Measurements from ENCODE around the gene SLC24A3. TPM values are rescaled to one million over a fixed set of nuclear protein-coding genes. Genes with fewer than 3 reads are reported as not detected.
"Not testable (repeated sequence)": the region's sequence is repeated elsewhere in the genome, so short reads cannot be mapped to it uniquely, and the experiment has no call there.

Gene SLC24A3
- total and polyA plus RNA-seq, 7 donors: 0.92 to 20.8 (median 13.5) TPM

- 79 to 87% methylated on average over 5 of the region's 5 CpGs for WGBS, 2 donors
- no peaks in the 10 kb centered on the region for H3K36me3 ChIP-seq
- DNase-seq: no peak
- H3K4me3 ChIP-seq: no peak overlapping the region
- no peaks in the 10 kb centered on the region for H3K27me3 ChIP-seq
- intact Hi-C loops (cut with DNase I): no loop called here
- no peaks in the 10 kb centered on the region for H3K4me1 ChIP-seq
- H3K9me3 ChIP-seq: no peaks in the 10 kb centered on the region
- no peak overlapping the region for H3K27ac ChIP-seq
- no peak for TF ChIP-seq POLR2AphosphoS5 (IDR thresholded peaks at IDR 0.05)
Observed at GRCh38 chr20:19677336-19677735, 464.9 kb downstream of the SLC24A3 start.

GRCh38 chr20:19678591-19678990 lies 466.1 kb downstream of the SLC24A3 start:
- intact Hi-C loops (cut with DNase I); H3K4me3 ChIP-seq; H3K9me3 ChIP-seq; DNase-seq; H3K27me3 ChIP-seq; H3K36me3 ChIP-seq; H3K27ac ChIP-seq; H3K4me1 ChIP-seq: not testable (repeated sequence)
- WGBS, 2 donors: 94 to 97% methylated on average over 38 of the region's 38 CpGs

- Histone ChIP-seq H3K27me3 (no peaks in the 10 kb centered on the region), H3K36me3 (peaks cover 0 to 11% (median 0%) of the 10 kb centered on the region in 4 donors), H3K4me1 (no peaks in the 10 kb centered on the region), H3K4me3 (no peak overlapping the region), H3K27ac (no peak overlapping the region), H3K9me3 (no peaks in the 10 kb centered on the region)
- 91 to 93% methylated on average over 5 of the region's 5 CpGs for WGBS, 2 donors
- no peak for DNase-seq
- TF ChIP-seq POLR2A (IDR thresholded peaks at IDR 0.05) (no peak), CTCF (IDR thresholded peaks at IDR 0.05) (no peak), EP300 (IDR thresholded peaks at IDR 0.05) (no peak), POLR2AphosphoS5 (IDR thresholded peaks at IDR 0.05) (no peak)
- intact Hi-C loops (cut with DNase I): no loop called here
Observed at GRCh38 chr20:19679900-19680495, 467.6 kb downstream of the SLC24A3 start.

GRCh38 chr20:19682249-19682648 lies 469.8 kb downstream of the SLC24A3 start:
- DNase-seq: no peak
- WGBS, 2 donors: 72 to 83% methylated on average over 2 of the region's 2 CpGs
- intact Hi-C loops (cut with DNase I): no loop called here
- Histone ChIP-seq H3K9me3 (no peaks in the 10 kb centered on the region), H3K36me3 (peaks cover 0 to 19% (median 0%) of the 10 kb centered on the region in 4 donors), H3K4me1 (no peaks in the 10 kb centered on the region), H3K27ac (no peak overlapping the region), H3K27me3 (no peaks in the 10 kb centered on the region), H3K4me3 (no peak overlapping the region)
- TF ChIP-seq CTCF (IDR thresholded peaks at IDR 0.05): no peak
- TF ChIP-seq POLR2A (IDR thresholded peaks at IDR 0.05): no peak
- no peak for TF ChIP-seq POLR2AphosphoS5 (IDR thresholded peaks at IDR 0.05)
- no peak for TF ChIP-seq EP300 (IDR thresholded peaks at IDR 0.05)

- Histone ChIP-seq H3K36me3 (peaks cover 0 to 19% (median 0%) of the 10 kb centered on the region in 4 donors), H3K27me3 (no peaks in the 10 kb centered on the region), H3K4me3 (no peak overlapping the region), H3K4me1 (peaks cover 0 to under 1% (median 0%) of the 10 kb centered on the region in 4 donors), H3K9me3 (no peaks in the 10 kb centered on the region), H3K27ac (no peak overlapping the region)
- intact Hi-C loops (cut with DNase I): no loop called here
- 90 to 91% methylated on average over 3 of the region's 3 CpGs for WGBS, 2 donors
- no peak for DNase-seq
- no peak for TF ChIP-seq CTCF (IDR thresholded peaks at IDR 0.05)
- TF ChIP-seq POLR2A (IDR thresholded peaks at IDR 0.05): no peak
- TF ChIP-seq POLR2AphosphoS5 (IDR thresholded peaks at IDR 0.05): no peak
- no peak for TF ChIP-seq EP300 (IDR thresholded peaks at IDR 0.05)
Observed at GRCh38 chr20:19683188-19683587, 470.7 kb downstream of the SLC24A3 start.

- H3K36me3 ChIP-seq: peaks cover 0 to 19% (median 0%) of the 10 kb centered on the region in 4 donors
- no peaks in the 10 kb centered on the region for H3K9me3 ChIP-seq
- H3K4me3 ChIP-seq: no peak overlapping the region
- 92 to 93% methylated on average over 3 of the region's 3 CpGs for WGBS, 2 donors
- intact Hi-C loops (cut with DNase I): no loop called here
- no peak for TF ChIP-seq POLR2AphosphoS5 (IDR thresholded peaks at IDR 0.05)
- no peak for TF ChIP-seq EP300 (IDR thresholded peaks at IDR 0.05)
- TF ChIP-seq POLR2A (IDR thresholded peaks at IDR 0.05): no peak
- TF ChIP-seq CTCF (IDR thresholded peaks at IDR 0.05): no peak
- peaks cover 0 to 6% (median 0%) of the 10 kb centered on the region in 4 donors for H3K4me1 ChIP-seq
- H3K27ac ChIP-seq: no peak overlapping the region
- DNase-seq: no peak
- H3K27me3 ChIP-seq: no peaks in the 10 kb centered on the region
Observed at GRCh38 chr20:19683822-19684221, 471.4 kb downstream of the SLC24A3 start.

Data from sigmoid colon (tissue), 7 donors.